ES-I3 (cell line): Measurements from ENCODE around the gene MXRA8.
"Not testable (repeated sequence)": the region's sequence is repeated elsewhere in the genome, so short reads cannot be mapped to it uniquely, and the experiment has no call there.

Source experiments
- H3K36me3 ChIP-seq: 2 replicates; pipeline ENCODE4 v1.6.1; 2013; ENCODE audit warnings: mild to moderate bottlenecking, low read length, control low read depth, moderate library complexity; ENCODE audit not compliant: insufficient read depth
- H3K4me1 ChIP-seq: 2 replicates; pipeline ENCODE4 v1.6.1; 2013; ENCODE audit warnings: mild to moderate bottlenecking, control low read depth, low read length; ENCODE audit not compliant: insufficient read depth
- H3K9ac ChIP-seq: 2 replicates; pipeline ENCODE4 v1.6.1; 2013; ENCODE audit warnings: low read depth, mild to moderate bottlenecking, low read length, moderate library complexity
- H3K9me3 ChIP-seq: 2 replicates; pipeline ENCODE4 v1.6.1; 2013; ENCODE audit warnings: mild to moderate bottlenecking, low read length, moderate library complexity; ENCODE audit not compliant: control insufficient read depth, insufficient read depth

The MXRA8 gene, protein sequence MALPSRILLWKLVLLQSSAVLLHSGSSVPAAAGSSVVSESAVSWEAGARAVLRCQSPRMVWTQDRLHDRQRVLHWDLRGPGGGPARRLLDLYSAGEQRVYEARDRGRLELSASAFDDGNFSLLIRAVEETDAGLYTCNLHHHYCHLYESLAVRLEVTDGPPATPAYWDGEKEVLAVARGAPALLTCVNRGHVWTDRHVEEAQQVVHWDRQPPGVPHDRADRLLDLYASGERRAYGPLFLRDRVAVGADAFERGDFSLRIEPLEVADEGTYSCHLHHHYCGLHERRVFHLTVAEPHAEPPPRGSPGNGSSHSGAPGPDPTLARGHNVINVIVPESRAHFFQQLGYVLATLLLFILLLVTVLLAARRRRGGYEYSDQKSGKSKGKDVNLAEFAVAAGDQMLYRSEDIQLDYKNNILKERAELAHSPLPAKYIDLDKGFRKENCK

DNA sequence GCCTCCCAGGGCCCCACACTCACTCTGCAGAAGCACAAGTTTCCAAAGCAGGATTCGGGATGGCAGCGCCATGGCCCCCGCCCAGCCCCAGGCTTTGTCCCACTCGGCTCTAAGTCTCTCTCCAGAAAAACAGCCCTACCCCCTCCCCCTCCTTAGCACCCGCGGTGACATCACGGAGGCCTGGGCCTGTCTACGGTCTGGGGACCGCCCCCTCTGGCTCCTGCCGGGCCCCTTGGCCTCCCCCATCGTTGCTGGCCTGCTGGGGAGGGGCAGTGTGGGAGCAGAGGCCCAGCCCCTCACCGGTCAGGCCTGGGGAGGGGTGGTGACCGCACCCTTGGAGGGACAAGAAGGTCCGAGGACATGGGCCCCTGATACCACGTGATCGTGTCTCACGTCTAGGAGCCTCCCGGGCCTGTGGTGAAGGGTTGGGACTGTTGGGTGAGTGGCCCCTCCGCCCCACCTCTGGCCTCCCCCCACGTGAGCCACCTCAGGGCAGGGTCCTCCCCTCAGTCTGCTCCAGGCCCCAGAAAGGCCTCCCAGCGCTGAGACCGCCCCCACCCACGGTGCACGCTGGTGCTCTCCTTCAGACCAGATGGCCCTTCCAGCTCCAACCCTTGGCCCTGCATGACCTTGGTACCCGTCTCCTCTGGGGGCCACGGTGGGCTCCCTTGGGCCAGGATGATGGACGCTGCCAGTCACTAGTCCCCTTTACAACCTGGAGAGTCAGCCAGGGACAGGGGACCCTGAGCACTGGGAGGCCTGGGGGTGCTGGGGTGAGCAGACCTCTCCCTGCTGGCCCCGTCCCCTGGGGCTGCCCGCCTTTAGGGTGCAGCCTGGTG, at the start of gene MXRA8:
MXRA8 (minus strand) TSS at position 123 of the 839 bp plus-strand sequence; CDS start at position 72, 51 bp downstream.
- H3K4me1 ChIP-seq, result peaks cover 22% of the 10 kb centered on the region
- no peaks in the 10 kb centered on the region for H3K36me3 ChIP-seq
- no peaks in the 10 kb centered on the region for H3K9me3 ChIP-seq
- H3K9ac ChIP-seq, result peak within 1 kb of the TSS; percentile 64

DNA sequence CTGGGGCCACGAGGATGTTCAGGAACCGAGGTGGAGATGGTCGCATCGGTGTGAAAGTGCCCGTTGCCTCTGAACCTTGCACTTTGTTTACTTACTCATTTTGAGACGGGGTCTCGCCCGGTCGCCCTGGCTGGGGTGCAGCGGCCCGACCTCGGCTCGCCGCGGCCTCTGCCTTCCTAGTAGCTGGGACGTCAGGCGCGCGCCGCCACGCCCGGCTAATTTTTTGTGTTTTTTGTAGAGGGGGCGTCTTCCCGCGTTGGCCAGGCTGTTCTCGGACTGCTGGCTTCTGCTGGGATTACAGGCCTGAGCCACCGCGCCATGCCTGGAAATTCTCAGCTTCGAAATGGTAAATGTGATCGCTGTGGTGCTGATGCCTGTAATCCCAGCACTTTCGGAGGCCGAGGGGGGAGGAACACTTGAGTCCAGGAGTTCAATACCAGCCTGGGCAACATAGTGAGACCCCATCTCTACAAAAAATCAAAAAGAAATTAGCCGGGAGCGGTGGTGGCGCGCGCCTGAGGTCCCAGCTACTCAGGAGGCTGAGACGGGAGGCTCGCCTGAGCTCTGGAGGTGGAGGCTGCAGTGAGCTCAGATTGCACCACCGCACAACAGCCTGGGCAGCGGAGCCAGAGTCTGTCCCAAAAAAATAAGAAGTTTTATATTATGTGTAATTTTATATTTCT, 49.4 kb upstream of the MXRA8 start:
- H3K9me3 ChIP-seq, result peaks cover 8% of the 10 kb centered on the region
- peaks cover 18% of the 10 kb centered on the region for H3K36me3 ChIP-seq
- peaks cover 11% of the 10 kb centered on the region for H3K4me1 ChIP-seq
- peak overlapping the region; percentile 91 for H3K9ac ChIP-seq

DNA sequence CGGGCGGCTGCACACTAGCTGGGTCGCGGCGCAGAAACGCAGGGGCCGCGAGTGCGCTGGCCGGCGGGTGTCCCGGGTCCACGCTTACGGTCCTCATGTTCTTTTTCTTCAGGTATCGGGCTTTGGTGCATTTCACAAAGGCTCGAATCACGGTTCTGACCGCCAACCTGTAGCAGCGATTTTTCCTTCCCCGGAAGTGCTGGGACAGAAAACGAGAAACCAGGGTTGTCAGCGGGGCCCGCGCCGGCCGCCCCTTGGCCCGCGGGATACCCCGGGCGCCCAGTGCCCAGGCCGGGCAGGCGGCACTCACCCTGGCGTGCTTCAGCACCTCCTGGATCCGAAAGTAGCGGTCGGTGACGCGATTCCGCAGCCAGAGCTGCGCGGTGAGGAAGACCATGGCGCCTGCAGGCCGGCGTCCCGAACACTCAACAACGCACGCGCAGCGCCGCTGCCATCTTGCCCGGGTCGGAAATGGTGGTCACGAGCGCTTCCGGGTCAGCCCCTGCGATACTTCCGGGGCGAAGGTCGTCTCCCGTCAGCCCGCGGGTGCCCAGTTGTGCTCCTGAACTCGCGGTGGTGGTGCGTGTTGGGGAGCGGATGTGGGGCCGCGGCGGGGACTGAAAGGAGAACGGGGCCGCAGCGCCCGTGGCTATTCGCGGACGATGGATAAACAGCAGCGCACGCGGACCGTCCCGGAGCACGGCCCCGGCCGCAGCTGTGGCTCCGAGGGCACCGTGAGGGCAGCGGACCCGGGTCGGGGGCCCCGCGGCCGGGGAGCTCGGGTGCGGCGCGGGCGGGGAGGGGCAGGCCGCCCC, 48.7 kb upstream of the MXRA8 start, which contains the start of gene MRPL20:
MRPL20 (minus strand) TSS at position 473 of the 815 bp plus-strand sequence; CDS start at position 397, 76 bp downstream.
- Histone ChIP-seq H3K9me3 (peaks cover 1% of the 10 kb centered on the region), H3K9ac (peak within 1 kb of the TSS; percentile 91), H3K36me3 (peaks cover 18% of the 10 kb centered on the region), H3K4me1 (peaks cover 11% of the 10 kb centered on the region)

DNA sequence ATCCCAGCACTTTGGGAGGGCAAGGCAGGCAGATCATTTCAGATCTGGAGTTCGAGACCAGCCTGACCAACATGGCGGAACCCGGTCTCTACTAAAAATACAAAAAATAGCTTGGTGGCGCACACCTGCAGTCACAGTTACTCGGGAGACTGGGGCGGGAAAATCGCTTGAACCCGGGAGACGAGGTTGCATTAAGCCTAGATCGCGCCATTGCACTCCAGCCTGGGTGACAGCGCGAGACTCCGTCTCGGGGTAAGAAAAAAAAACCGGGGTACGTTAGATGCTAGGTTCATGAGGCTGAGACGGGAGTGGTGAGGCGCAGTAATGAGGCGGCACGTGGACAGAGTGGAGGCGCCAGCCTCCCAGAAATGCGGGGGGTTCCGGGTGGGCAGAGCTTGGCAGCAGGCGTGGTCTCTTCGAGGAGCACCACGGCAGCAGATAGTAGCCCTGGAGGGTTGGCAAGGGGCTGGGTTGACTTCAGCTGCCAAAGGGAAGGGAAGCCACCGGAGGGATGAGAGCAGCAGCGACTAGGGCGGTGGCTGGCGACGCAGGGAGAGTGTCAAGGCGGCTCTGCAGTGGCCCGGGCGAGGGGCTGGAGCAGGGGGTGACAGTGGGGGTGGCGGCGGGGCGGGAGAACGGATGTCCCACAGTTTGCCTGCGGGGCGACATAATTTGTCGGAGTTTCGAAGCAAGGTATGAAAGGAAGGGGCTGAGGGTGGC, 47.9 kb upstream of the MXRA8 start:
- Histone ChIP-seq H3K36me3 (peaks cover 22% of the 10 kb centered on the region), H3K9ac (peak overlapping the region; percentile 91)

DNA sequence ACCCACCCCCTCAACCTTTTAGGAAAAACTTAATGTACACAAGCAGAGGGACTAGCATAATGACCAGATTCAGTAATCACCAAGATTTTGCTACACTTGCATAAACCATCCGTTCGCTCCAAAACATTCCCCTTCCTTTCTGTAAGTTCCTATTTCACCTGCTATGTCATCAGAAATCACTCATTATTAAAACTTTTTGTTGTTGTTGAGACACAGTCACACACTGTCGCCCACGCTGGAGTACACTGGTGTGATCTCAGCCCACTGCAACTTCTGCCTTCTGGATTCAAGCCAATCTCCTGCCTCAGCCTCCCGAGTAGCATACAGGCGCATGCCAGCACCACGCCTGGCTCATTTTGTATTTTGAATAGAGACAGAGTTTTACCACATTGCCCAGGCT, 45.3 kb upstream of the MXRA8 start:
- H3K4me1 ChIP-seq, result peaks cover 5% of the 10 kb centered on the region; the same call in 1 of the 2 replicates
- H3K36me3 ChIP-seq, result peaks cover 16% of the 10 kb centered on the region
- H3K9ac ChIP-seq, result no peak overlapping the region
- H3K9me3 ChIP-seq, result no peaks in the 10 kb centered on the region

More for the DNA sequence above, 47.9 kb upstream of the MXRA8 start:
- H3K4me1 ChIP-seq, result peaks cover 11% of the 10 kb centered on the region
- H3K9me3 ChIP-seq, result no peaks in the 10 kb centered on the region

DNA sequence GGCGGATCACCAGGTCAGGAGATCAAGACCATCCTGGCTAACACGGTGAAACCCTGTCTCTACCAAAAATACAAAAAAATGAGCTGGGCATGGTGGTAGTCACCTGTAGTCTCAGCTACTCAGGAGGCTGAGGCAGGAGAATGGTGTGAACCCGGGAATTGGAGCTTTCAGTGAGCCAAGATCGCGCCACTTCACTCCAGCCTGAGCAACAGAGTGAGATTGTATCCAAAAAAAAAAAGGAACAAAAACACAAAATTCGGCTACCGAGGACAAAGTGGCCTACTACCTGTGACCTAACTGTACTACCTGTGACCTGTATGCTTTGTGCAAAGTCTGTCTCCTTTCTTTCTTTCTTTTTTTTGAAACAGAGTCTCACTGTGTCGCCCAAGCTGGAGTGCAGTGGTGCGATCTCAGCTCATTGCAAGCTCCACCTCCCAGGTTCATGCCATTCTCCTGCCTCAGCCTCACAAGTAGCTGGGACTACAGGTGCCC, 44.6 kb upstream of the MXRA8 start:
- not testable (repeated sequence) for H3K4me1 ChIP-seq, H3K9me3 ChIP-seq, H3K9ac ChIP-seq
- peaks cover 20% of the 10 kb centered on the region for H3K36me3 ChIP-seq

DNA sequence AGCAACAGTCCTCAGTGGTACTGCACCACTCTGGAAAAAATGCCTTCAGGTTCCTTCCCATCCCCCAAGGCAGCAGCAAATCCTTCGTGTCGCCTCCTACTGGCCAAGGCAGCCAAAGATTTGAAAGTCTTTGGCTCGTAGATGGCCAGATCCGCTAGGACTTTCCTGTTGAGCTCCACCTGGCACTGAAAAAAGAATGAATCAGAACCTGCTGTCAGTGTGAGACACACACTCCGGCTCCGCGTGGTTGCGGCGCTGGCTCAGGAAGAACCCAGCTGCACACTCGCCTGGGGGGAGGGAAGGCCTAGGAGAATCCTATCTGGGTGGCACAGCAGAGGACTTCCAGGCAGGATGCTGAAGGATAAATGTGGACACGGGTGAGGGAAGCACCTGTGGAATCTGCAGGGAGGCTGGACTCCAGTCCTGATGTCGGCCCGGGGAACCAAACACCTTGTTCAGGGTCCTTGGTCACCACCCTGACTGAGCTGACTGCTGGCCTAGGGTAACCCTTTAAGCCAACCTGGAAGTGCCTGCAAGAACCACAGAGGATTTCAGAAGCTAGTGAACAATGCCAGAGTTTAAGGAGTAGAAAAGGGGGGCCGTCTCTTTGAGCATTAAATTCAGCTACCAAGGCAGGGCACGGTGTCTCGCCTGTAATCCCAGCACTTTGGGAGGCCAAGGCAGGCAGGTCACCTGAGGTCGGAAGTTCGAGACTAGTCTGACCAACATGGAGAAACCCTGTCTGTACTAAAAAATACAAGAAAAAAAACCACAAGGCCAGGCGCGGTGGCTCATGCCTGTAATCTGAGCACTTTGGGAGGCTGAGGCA, 43.9 kb upstream of the MXRA8 start:
- H3K4me1 ChIP-seq, result peaks cover 9% of the 10 kb centered on the region; the same call in 1 of the 2 replicates
- no peak overlapping the region for H3K9ac ChIP-seq
- peaks cover 26% of the 10 kb centered on the region for H3K36me3 ChIP-seq
- no peaks in the 10 kb centered on the region for H3K9me3 ChIP-seq

DNA sequence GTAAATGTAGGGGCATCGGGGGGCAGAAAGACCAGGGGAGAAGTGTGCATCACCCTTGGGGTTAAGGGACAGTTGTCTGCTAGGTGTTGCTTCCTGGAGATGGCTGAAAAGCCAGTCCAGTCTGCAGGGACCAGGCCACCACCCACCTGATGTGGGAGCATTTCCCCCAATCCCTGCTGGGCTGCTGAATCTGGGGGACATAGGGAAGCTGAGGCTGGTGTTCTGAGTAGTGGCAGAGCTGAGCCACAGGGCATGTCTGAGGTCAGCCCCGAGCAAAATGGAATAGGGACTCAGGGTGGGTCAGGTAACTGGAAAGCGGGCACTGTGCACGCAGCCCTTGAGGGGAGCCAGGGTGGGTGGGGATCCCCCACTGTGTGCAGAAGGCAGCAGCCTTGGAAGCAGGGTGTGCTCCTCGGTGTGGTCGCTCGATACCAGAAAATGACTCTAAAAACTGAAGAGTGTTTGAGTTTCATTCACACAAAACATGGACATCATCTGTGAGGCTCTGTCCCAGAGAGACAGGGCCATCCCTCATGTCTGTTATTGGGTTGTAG, 43.2 kb upstream of the MXRA8 start:
- H3K9ac ChIP-seq, result no peak overlapping the region
- peaks cover 30% of the 10 kb centered on the region for H3K36me3 ChIP-seq
- peaks cover 9% of the 10 kb centered on the region; the same call in 1 of the 2 replicates for H3K4me1 ChIP-seq
- H3K9me3 ChIP-seq, result no peaks in the 10 kb centered on the region

DNA sequence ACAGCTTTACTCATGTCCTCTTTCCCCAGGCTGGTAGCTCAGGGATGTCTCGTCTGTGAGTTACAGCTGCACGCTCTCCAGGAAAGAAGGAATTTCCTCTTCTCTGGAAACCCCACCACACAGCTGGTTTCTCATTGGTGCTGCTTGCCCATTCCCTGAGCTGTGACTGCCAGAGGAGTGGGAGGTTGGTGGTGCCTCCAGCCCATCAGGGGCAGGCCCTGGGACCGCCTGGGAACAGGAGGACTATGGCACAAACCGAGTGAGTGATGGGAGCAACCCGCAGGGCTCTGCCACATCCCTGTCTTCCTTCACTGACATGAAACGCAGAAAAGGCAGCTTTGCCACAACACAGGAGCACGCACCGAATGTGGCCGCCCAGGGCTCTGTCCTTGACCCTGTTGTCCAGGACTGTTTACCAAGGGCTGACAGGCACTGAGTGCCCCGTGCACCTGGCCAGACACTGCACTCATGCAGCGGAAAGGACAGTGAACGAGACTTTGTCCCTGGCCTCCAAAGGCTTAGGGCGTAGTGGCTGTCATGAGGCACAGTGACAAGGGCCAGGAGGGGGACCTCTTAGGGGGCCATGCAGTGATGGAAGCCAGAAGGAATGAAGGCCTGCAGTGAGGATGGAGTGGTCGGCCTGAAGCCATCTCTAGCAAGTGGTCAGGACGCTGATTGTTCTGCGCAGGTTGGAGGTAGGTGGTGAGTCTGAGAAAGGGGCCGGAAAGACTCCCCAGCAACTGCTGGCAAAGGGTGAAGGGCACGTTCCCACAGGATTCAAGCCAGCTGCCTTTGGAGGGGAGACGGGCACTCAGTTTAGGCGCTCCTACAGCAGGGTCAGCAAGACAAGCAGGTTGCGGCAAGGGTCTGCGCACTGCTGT, 42.5 kb upstream of the MXRA8 start:
- H3K9me3 ChIP-seq, result no peaks in the 10 kb centered on the region
- H3K36me3 ChIP-seq, result peaks cover 30% of the 10 kb centered on the region
- H3K9ac ChIP-seq, result peak overlapping the region; percentile 76
- H3K4me1 ChIP-seq, result peaks cover 4% of the 10 kb centered on the region; the same call in 1 of the 2 replicates

DNA sequence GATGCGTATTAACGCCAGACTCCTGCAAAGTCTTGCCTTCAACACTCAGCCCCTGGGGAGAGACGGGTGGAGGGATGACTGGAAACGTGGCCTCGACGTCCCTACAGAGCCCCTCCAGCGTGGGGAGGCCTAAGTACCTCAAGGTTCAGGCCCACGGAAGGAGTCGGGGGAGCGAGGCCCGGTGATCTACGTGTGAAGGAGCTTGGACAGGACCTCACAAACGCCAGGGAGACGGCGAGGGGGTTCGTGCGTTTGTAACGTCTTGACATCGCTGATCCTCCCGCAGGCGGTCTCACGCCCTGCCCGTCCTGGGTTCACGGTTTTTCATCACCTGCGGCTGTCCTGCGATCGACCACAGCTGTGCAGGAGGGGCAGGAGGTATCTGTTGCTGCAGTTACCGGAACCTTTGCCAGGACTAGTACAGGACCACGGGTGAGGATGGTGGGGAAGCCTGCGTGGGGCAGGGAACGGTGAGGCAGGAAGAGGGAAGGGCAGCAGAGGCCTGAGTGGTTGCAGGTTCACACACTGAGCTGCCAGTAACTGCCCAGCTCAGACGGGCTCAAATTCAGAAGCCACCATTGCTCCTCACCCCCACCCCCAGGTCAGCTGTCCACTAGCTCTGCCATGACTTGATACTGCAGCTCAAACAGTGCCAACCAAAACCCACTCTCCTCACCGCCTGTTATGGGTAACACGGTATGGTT, 41.7 kb upstream of the MXRA8 start:
- Histone ChIP-seq H3K4me1 (peaks cover 4% of the 10 kb centered on the region; the same call in 1 of the 2 replicates), H3K36me3 (peaks cover 29% of the 10 kb centered on the region), H3K9me3 (no peaks in the 10 kb centered on the region), H3K9ac (peak overlapping the region; percentile 76)
